H1 (cell line): ENCODE results near the gene TENT4A. TPM values are rescaled to one million over a fixed set of nuclear protein-coding genes. Genes with fewer than 3 reads are reported as not detected.

Source experiments
- CTCF ChIA-PET: fragments of 300-600 bp; sonication (Branson Sonifier 250); formaldehyde crosslinking; loops from one replicate; lab custom pipeline; 2021; ENCODE audit not compliant: partially characterized antibody; lab: Charles Lee
- POLR2A ChIA-PET: fragments of 300-600 bp; sonication (Branson Sonifier 250); formaldehyde crosslinking; loops from one replicate; lab custom pipeline; 2021; ENCODE audit warnings: inconsistent platforms; ENCODE audit not compliant: partially characterized antibody; lab: Charles Lee
- DNase-seq, 2 experiments: peaks; one replicate each; pipeline versions ENCODE4 v3.0.0 to v3.0.0-alpha.2; 2010 to 2022; ENCODE audit warnings: low spot score in 2 of 2, low read depth in 1 of 2, mixed read lengths in 1 of 2
- FAIRE-seq: peaks from 2 replicates; lab custom pipeline; 2011; peaks lifted over from hg19 to GRCh38; lab: Jason Lieb, UNC
- H2AFZ ChIP-seq: 2 replicates; pipeline ENCODE4 v1.8.1; 2012; ENCODE audit warnings: low read length, inconsistent platforms
- H2AK5ac ChIP-seq: 2 replicates; pipeline ENCODE4 v1.6.1; 2013; ENCODE audit warnings: low read depth, low read length
- H2BK120ac ChIP-seq: replicated peaks from 2 replicates; pipeline ENCODE3; 2013; ENCODE audit warnings: low read depth, low read length, inconsistent platforms
- H2BK12ac ChIP-seq: 2 replicates; pipeline ENCODE4 v1.6.1; 2013; ENCODE audit warnings: low read depth, low read length
- H2BK15ac ChIP-seq: 2 replicates; pipeline ENCODE4 v1.6.1; 2013; ENCODE audit warnings: low read length
- H2BK20ac ChIP-seq: 2 replicates; pipeline ENCODE4 v1.6.1; 2013; ENCODE audit warnings: low read length
- H2BK5ac ChIP-seq: 2 replicates; pipeline ENCODE4 v1.6.1; 2013; ENCODE audit warnings: low read depth, low read length
- H3K14ac ChIP-seq: 2 replicates; pipeline ENCODE4 v1.6.1; 2013; ENCODE audit warnings: inconsistent platforms; ENCODE audit not compliant: insufficient read length
- H3K18ac ChIP-seq: 2 replicates; pipeline ENCODE4 v1.6.1; 2013; ENCODE audit warnings: low read length; ENCODE audit errors: extremely low read depth
- H3K23ac ChIP-seq: 2 replicates; pipeline ENCODE4 v1.6.1; 2013; ENCODE audit warnings: inconsistent platforms; ENCODE audit not compliant: insufficient read length
- H3K23me2 ChIP-seq: 2 replicates; pipeline ENCODE4 v1.6.1; 2013; ENCODE audit warnings: low read depth, low read length
- H3K27ac ChIP-seq: 2 replicates; pipeline ENCODE4 v1.6.1; 2011; ENCODE audit warnings: low read depth, low read length, inconsistent platforms
- H3K27me3 ChIP-seq, 4 experiments: replicated peaks in 1 of 4; 1 replicate in 1 of 4; 2 replicates in 3 of 4; pipeline versions ENCODE4 v1.6.1 to v1.8.1; 2011 to 2013; ENCODE audit warnings: low read length in 3 of 4, mild to moderate bottlenecking in 3 of 4, inconsistent platforms in 2 of 4, mixed read lengths in 2 of 4, moderate library complexity in 1 of 4; ENCODE audit not compliant: control insufficient read depth in 3 of 4, insufficient read depth in 3 of 4; ENCODE audit errors: extremely low read depth in 1 of 4
- H3K36me3 ChIP-seq, 4 experiments: 2 replicates each; pipeline versions ENCODE4 v1.6.1 to v1.8.1; 2011 to 2013; ENCODE audit warnings: mild to moderate bottlenecking in 4 of 4, low read length in 3 of 4, moderate library complexity in 2 of 4, control low read depth in 1 of 4, inconsistent platforms in 1 of 4; ENCODE audit not compliant: insufficient read depth in 4 of 4, control insufficient read depth in 2 of 4
- H3K4ac ChIP-seq: replicated peaks from 2 replicates; pipeline ENCODE3; 2013; ENCODE audit warnings: low read length, low read depth, mixed read lengths, inconsistent platforms; ENCODE audit not compliant: insufficient read length
- H3K4me1 ChIP-seq, 4 experiments: replicated peaks in 1 of 4; 1 replicate in 1 of 4; 2 replicates in 3 of 4; pipeline versions ENCODE4 v1.6.1 to v1.8.1; 2011 to 2013; ENCODE audit warnings: low read length in 3 of 4, inconsistent platforms in 2 of 4, mixed read lengths in 1 of 4; ENCODE audit not compliant: insufficient read depth in 4 of 4, control insufficient read depth in 3 of 4
- H3K4me2 ChIP-seq, 2 experiments: 2 replicates each; pipeline versions ENCODE4 v1.6.1 to v1.8.1; 2011 to 2013; ENCODE audit warnings: low read depth in 2 of 2, low read length in 2 of 2, control low read depth in 1 of 2, inconsistent platforms in 1 of 2, mild to moderate bottlenecking in 1 of 2; ENCODE audit not compliant: insufficient read depth in 1 of 2
- H3K4me3 ChIP-seq, 4 experiments: fragments of 200-600, 300-600 bp in 1 of 4; sonication (generic), shearing (Covaris generic), sonication (Bioruptor Twin) in 1 of 4; 2 replicates each; pipeline versions ENCODE4 v1.5.1 to v1.8.1; 2011 to 2016; ENCODE audit warnings: low read length in 4 of 4, low read depth in 3 of 4, control low read depth in 2 of 4, inconsistent platforms in 2 of 4, mild to moderate bottlenecking in 2 of 4, mixed read lengths in 1 of 4, moderate library complexity in 1 of 4; ENCODE audit not compliant: insufficient read depth in 2 of 4; ENCODE audit errors: extremely low read depth in 1 of 4
- H3K56ac ChIP-seq: replicated peaks from 2 replicates; pipeline ENCODE3; 2013; ENCODE audit warnings: low read depth, mild to moderate bottlenecking, mixed read lengths, low read length, inconsistent platforms; ENCODE audit not compliant: insufficient read length
- H3K79me1 ChIP-seq: 2 replicates; pipeline ENCODE4 v1.6.1; 2013; ENCODE audit warnings: low read depth, low read length, control low read depth
- H3K79me2 ChIP-seq, 2 experiments: 2 replicates each; pipeline versions ENCODE4 v1.6.1 to v1.8.1; 2012 to 2013; ENCODE audit warnings: low read length in 2 of 2, mild to moderate bottlenecking in 2 of 2, inconsistent platforms in 1 of 2; ENCODE audit not compliant: insufficient read depth in 2 of 2, control insufficient read depth in 1 of 2
- H3K9ac ChIP-seq, 4 experiments: replicated peaks in 1 of 4; 1 replicate in 1 of 4; 2 replicates in 3 of 4; pipeline versions ENCODE4 v1.6.1 to v1.8.1; 2011 to 2013; ENCODE audit warnings: low read depth in 3 of 4, low read length in 3 of 4, control low read depth in 2 of 4, mild to moderate bottlenecking in 2 of 4, moderate library complexity in 2 of 4, inconsistent platforms in 1 of 4; ENCODE audit errors: extremely low read depth in 1 of 4
- H3K9me3 ChIP-seq, 2 experiments: 2 replicates each; pipeline versions ENCODE4 v1.6.1 to v1.8.1; 2012 to 2013; ENCODE audit warnings: mild to moderate bottlenecking in 2 of 2, moderate library complexity in 2 of 2, control low read depth in 1 of 2, inconsistent platforms in 1 of 2, low read depth in 1 of 2, low read length in 1 of 2, mixed read lengths in 1 of 2; ENCODE audit not compliant: insufficient read depth in 2 of 2
- H4K20me1 ChIP-seq, 2 experiments: replicated peaks in 1 of 2; 2 replicates each; pipeline versions ENCODE3 to v1.8.1; 2011 to 2013; ENCODE audit warnings: inconsistent platforms in 2 of 2, low read length in 2 of 2, mild to moderate bottlenecking in 1 of 2; ENCODE audit not compliant: insufficient read depth in 2 of 2, control insufficient read depth in 1 of 2
- H4K5ac ChIP-seq: 2 replicates; pipeline ENCODE4 v1.6.1; 2013; ENCODE audit warnings: low read length, low read depth, mixed read lengths, inconsistent platforms; ENCODE audit not compliant: insufficient read length
- H4K8ac ChIP-seq: 2 replicates; pipeline ENCODE4 v1.8.0; 2013; ENCODE audit warnings: mild to moderate bottlenecking, moderate library complexity, low read length, inconsistent platforms; ENCODE audit not compliant: insufficient read depth; ENCODE audit errors: extremely low read depth
- H4K91ac ChIP-seq: replicated peaks from 2 replicates; pipeline ENCODE3; 2013; ENCODE audit warnings: low read length, mixed read lengths, inconsistent platforms; ENCODE audit not compliant: insufficient read length
- CTBP2 ChIP-seq: IDR thresholded peaks from 2 replicates; pipeline ENCODE4 v1.7.0; 2011; ENCODE audit warnings: borderline replicate concordance, mild to moderate bottlenecking, moderate library complexity, mixed read lengths, low read length; ENCODE audit not compliant: insufficient read depth, insufficient read length
- EGR1 ChIP-seq: IDR thresholded peaks from 2 replicates; pipeline ENCODE4 v1.6.1; 2011; ENCODE audit warnings: low read depth, low read length, borderline replicate concordance
- HDAC2 ChIP-seq, 2 experiments: fragments of 300-600 bp in 1 of 2; sonication (generic) in 1 of 2; IDR thresholded peaks; 2 replicates each; pipeline ENCODE4 v1.6.1; 2011 to 2012; ENCODE audit warnings: low read depth in 2 of 2, low read length in 2 of 2, mild to moderate bottlenecking in 2 of 2, moderate library complexity in 2 of 2, borderline replicate concordance in 1 of 2, inconsistent platforms in 1 of 2
- HDAC6 ChIP-seq: IDR thresholded peaks from one replicate; pipeline ENCODE4 v1.7.1; 2012; ENCODE audit warnings: low read depth, mild to moderate bottlenecking, inconsistent platforms, low read length, moderate library complexity
- JUN ChIP-seq: IDR thresholded peaks from 2 replicates; pipeline ENCODE4 v1.6.1; 2011; ENCODE audit warnings: low read depth, mild to moderate bottlenecking, improper control_type of control experiment, low read length
- POLR2A ChIP-seq, 2 experiments: IDR thresholded peaks; 1 replicate in 1 of 2; 2 replicates in 1 of 2; pipeline ENCODE4 v1.6.1; 2011; ENCODE audit warnings: low read depth in 2 of 2, low read length in 2 of 2, mild to moderate bottlenecking in 2 of 2; ENCODE audit errors: control extremely low read depth in 1 of 2
- RAD21 ChIP-seq, 2 experiments: IDR thresholded peaks in 1 of 2; conservative IDR thresholded peaks in 1 of 2; 2 replicates each; pipeline ENCODE4 v1.6.1; 2011; ENCODE audit warnings: low read depth in 2 of 2, low read length in 2 of 2, improper control_type of control experiment in 1 of 2, inconsistent platforms in 1 of 2, mild to moderate bottlenecking in 1 of 2, moderate library complexity in 1 of 2
- SIX5 ChIP-seq: IDR thresholded peaks from 2 replicates; pipeline ENCODE4 v1.6.1; 2011; ENCODE audit warnings: mild to moderate bottlenecking, low read depth, low read length
- WGBS, 2 experiments: shearing (Covaris generic) in 1 of 2; methylation state at CpG; one replicate each; pipeline versions ENCODE4 v1.1.6 to v1.1.7; 2013 to 2015; ENCODE audit warnings: low lambda C conversion rate in 2 of 2, mixed read lengths in 2 of 2, inconsistent platforms in 1 of 2, low coverage in 1 of 2, missing lambda C conversion rate in 1 of 2; ENCODE audit not compliant: insufficient replicate concordance in 2 of 2, insufficient coverage in 1 of 2, insufficient read length in 1 of 2; ENCODE audit errors: extremely low coverage in 1 of 2, missing lambda C conversion rate in 1 of 2; 5-methylcytosine and 5-hydroxymethylcytosine counted together
- polyA plus RNA-seq, 7 experiments: library from polyadenylated mRNA; depleted of rRNA in 3 of 7; stranded (reverse) in 5 of 7; unstranded in 2 of 7; fragments of >200 nt in 5 of 7; fragments of 200-250 nt in 2 of 7; gene quantifications; 1 replicate in 5 of 7; 2 replicates in 1 of 7; 4 replicates in 1 of 7; pipeline versions ENCODE4 v1.2.1 to v1.2.3, GENCODE V29; 2011 to 2013; ENCODE audit warnings: missing spikeins in 2 of 7, mixed read lengths in 2 of 7
- total RNA-seq: library from RNA; stranded (reverse); fragmentation: NEBNext Ultra II Directional; extraction: Animal tissue kit (Norgen Biotek cat#: 25700); gene quantifications from 2 replicates; pipeline ENCODE4 v1.2.1, GENCODE V29; 2021
- TF ChIP-seq, protein P1 (sequence below): IDR thresholded peaks from 2 replicates; pipeline ENCODE4 v1.6.1; 2012; ENCODE audit warnings: inconsistent platforms

TENT4A gene
- total and polyA plus RNA-seq, 2 of the 8 experiments (the other 6 are each of a cell fraction or from before 2014, with no cell fraction given) = 8.9 to 25.1 TPM

DNA sequence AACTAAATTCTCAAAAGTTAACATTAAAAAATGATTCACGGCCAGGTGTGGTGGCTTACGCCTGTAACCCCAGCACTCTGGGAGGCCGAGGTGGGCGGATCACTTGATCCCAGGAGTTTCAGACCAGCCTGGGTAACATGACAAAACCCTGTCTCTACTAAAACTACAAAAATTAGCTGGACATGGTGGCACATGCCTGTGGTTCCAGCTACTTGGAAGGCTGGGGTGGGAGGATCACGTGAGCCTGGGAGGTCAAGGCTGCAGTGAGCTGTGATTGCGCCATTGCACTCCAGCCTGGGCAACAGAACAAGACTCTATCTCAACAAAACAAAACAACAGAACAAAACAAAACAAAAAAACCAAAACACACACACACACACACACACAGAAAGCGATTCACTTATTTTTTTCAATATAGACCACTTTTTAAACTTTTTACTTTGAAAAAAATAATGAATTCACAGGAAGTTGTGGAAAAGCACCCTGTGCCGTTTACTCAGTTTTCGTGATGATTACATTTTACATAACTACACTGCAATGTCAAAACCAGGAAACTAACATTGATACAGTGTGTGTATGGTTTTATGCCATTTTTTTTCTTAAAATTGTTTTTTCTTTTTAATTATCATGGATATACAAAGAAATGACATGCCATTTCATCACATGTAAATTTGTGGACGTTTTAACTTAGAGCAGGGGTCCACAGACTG is 73.7 kb downstream of the TENT4A start:
- no peaks in the 10 kb centered on the region for H3K36me3 ChIP-seq
- H2AK5ac ChIP-seq = no peak overlapping the region
- ChIA-PET POLR2A (interaction anchor here (1.0 to 1.1 kb wide), 2 partner anchors 12 to 25 kb away, joined by 3 read pairs; no protein-coding TSS in a partner anchor), CTCF (interaction anchor here (0.7 to 5.6 kb wide), 7 partner anchors 9 to 35 kb away, joined by 3 to 58 read pairs (median 27); no protein-coding TSS in a partner anchor)
- H3K14ac ChIP-seq = no peak overlapping the region
- no peak overlapping the region for H3K18ac ChIP-seq
- no peak overlapping the region for H2BK15ac ChIP-seq
- FAIRE-seq (no peak), DNase-seq (peak in 1 of 2 experiments; percentile 19)
- H3K4me1 ChIP-seq = no peaks in the 10 kb centered on the region
- WGBS, 2 experiments = 90% methylated on average over 10 of the region's 10 CpGs; no CpG with 5 or more reads in 1 of the 2 experiments
- H4K5ac ChIP-seq = no peak overlapping the region
- no peaks in the 10 kb centered on the region for H3K27me3 ChIP-seq
- no peak overlapping the region for H2BK12ac ChIP-seq
- TF ChIP-seq, protein P1, sequence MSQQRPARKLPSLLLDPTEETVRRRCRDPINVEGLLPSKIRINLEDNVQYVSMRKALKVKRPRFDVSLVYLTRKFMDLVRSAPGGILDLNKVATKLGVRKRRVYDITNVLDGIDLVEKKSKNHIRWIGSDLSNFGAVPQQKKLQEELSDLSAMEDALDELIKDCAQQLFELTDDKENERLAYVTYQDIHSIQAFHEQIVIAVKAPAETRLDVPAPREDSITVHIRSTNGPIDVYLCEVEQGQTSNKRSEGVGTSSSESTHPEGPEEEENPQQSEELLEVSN = no peak
- TF ChIP-seq EGR1 = no peak
- TF ChIP-seq HDAC2 (IDR thresholded peaks at IDR 0.05; ENCODE audit: borderline replicate concordance in 1 of 2, low read depth in 2 of 2, low read length in 2 of 2) = no peak
- no peak for TF ChIP-seq POLR2A (IDR thresholded peaks at IDR 0.05; ENCODE audit: control extremely low read depth in 1 of 2, low read depth in 2 of 2, low read length in 2 of 2)
- no peak for TF ChIP-seq CTBP2
- no peak for TF ChIP-seq RAD21 (IDR thresholded peaks at IDR 0.05 in 1 of 2, conservative IDR thresholded peaks at IDR 0.05 in 1 of 2; ENCODE audit: low read depth in 2 of 2, low read length in 2 of 2)
- no peak for TF ChIP-seq HDAC6
- no peak for TF ChIP-seq SIX5
- no peak for TF ChIP-seq JUN
- H4K20me1 ChIP-seq = peaks cover 0 to 5% of the 10 kb centered on the region in 2 experiments
- H3K4me3 ChIP-seq = no peak overlapping the region
- no peak overlapping the region for H2BK120ac ChIP-seq
- H4K91ac ChIP-seq = no peak overlapping the region
- H3K4ac ChIP-seq = no peak overlapping the region
- H3K27ac ChIP-seq = no peak overlapping the region
- H3K4me2 ChIP-seq = no peak overlapping the region
- H2BK20ac ChIP-seq = no peak overlapping the region
- H3K9me3 ChIP-seq = no peaks in the 10 kb centered on the region
- H3K23me2 ChIP-seq = peaks cover 5% of the 10 kb centered on the region; the same call in 1 of the 2 replicates
- no peaks in the 10 kb centered on the region for H3K79me2 ChIP-seq
- no peak overlapping the region for H2AFZ ChIP-seq
- no peak overlapping the region for H2BK5ac ChIP-seq
- H3K56ac ChIP-seq = no peak overlapping the region
- no peaks in the 10 kb centered on the region for H3K79me1 ChIP-seq
- H4K8ac ChIP-seq = no peak overlapping the region
- H3K9ac ChIP-seq = no peak overlapping the region
- H3K23ac ChIP-seq = no peak overlapping the region
